Breast epithelium (tissue), 4 donors: Measurements from ENCODE around the gene PRKRIP1. TPM values are rescaled to one million over a fixed set of nuclear protein-coding genes. Genes with fewer than 3 reads are reported as not detected.
A peak's percentile ranks its signal among the peaks of the same experiment; 100 is the strongest.

Source experiments
- DNase-seq, 2 donors: peaks; one replicate each; pipeline ENCODE4 v3.0.0-alpha.2; 2019; ENCODE audit warnings: low spot score in 2 of 2
- H3K27ac ChIP-seq, 2 donors: fragments of 200-600 bp; sonication (generic) in 1 of 2; one replicate each; pipeline ENCODE4 v1.5.1; 2016 to 2019; ENCODE audit warnings: mild to moderate bottlenecking in 1 of 2
- H3K27me3 ChIP-seq, 2 donors: fragments of 200-600 bp; sonication (generic) in 1 of 2; one replicate each; pipeline versions ENCODE4 v1.5.1 to v1.6.0; 2017 to 2019; ENCODE audit warnings: control low read depth in 1 of 2, mild to moderate bottlenecking in 1 of 2
- H3K36me3 ChIP-seq: fragments of 200-600 bp; one replicate; pipeline ENCODE4 v1.5.1; 2019
- H3K4me1 ChIP-seq, 2 donors: fragments of 200-600 bp; sonication (generic); one replicate each; pipeline ENCODE4 v1.5.1; 2016 to 2019; ENCODE audit warnings: control low read depth in 1 of 2
- H3K4me3 ChIP-seq, 3 donors: fragments of 200-600 bp; sonication (generic); 1 replicate in 2 of 3; 2 replicates in 1 of 3; pipeline ENCODE4 v1.5.1; 2016 to 2019; ENCODE audit warnings: mild to moderate bottlenecking in 3 of 3, moderate library complexity in 2 of 3
- H3K9me3 ChIP-seq, 2 donors: fragments of 200-600 bp; sonication (generic) in 1 of 2; one replicate each; pipeline ENCODE4 v1.5.1; 2016 to 2019; ENCODE audit warnings: control low read depth in 1 of 2
- CTCF ChIP-seq, 3 donors: fragments of 450-650 bp; IDR thresholded peaks; one replicate each; pipeline ENCODE4 v1.5.1; 2016 to 2017; ENCODE audit warnings: antibody characterized with exemption in 3 of 3, mild to moderate bottlenecking in 3 of 3, moderate library complexity in 3 of 3
- POLR2A ChIP-seq: fragments of 450-650 bp; IDR thresholded peaks from one replicate; pipeline ENCODE4 v1.6.1; 2016; ENCODE audit warnings: antibody characterized with exemption, mild to moderate bottlenecking, moderate library complexity
- POLR2AphosphoS5 ChIP-seq, 3 donors: sonication (generic); formaldehyde crosslinking; IDR thresholded peaks; one replicate each; pipeline ENCODE4 v1.6.1; 2017; ENCODE audit warnings: antibody characterized with exemption in 3 of 3
- intact Hi-C: fragments of 100-400 bp; cut with DNase I; formaldehyde crosslinking; loops from one replicate; pipeline ENCODE4 v1.15.1; 2023; ENCODE audit warnings: low total_unique reads
- total RNA-seq, 3 donors: library from RNA; depleted of rRNA; stranded (reverse); fragments of >200 nt; gene quantifications; one replicate each; pipeline ENCODE4 v1.1.0, GENCODE V29; 2016

The PRKRIP1 gene
- total RNA-seq, 3 donors from 2014 or later = 17.3 to 30.5 (median 29.7) TPM

GRCh38 chr7:102439963-102440795, 44.0 kb downstream of the PRKRIP1 start:
- Histone ChIP-seq H3K27ac (peak overlapping the region; percentile 45 to 72), H3K4me3 (no peak overlapping the region)

GRCh38 chr7:102444961-102445673, 49.0 kb downstream of the PRKRIP1 start:
- Histone ChIP-seq H3K4me1 (no peaks in the 10 kb centered on the region), H3K36me3 (no peaks in the 10 kb centered on the region), H3K4me3 (no peak overlapping the region), H3K27me3 (no peaks in the 10 kb centered on the region), H3K9me3 (no peaks in the 10 kb centered on the region), H3K27ac (no peak overlapping the region)
- DNase-seq = no peak
- intact Hi-C loops = no loop called here
- TF ChIP-seq CTCF (IDR thresholded peaks at IDR 0.05) = no peak
- TF ChIP-seq POLR2AphosphoS5 (IDR thresholded peaks at IDR 0.05) = no peak
- no peak for TF ChIP-seq POLR2A

More at GRCh38 chr7:102439963-102440795, 44.0 kb downstream of the PRKRIP1 start:
- TF ChIP-seq POLR2AphosphoS5 (IDR thresholded peaks at IDR 0.05) (no peak), CTCF (IDR thresholded peaks at IDR 0.05) (no peak), POLR2A (no peak)
- Histone ChIP-seq H3K4me1 (peaks cover 0 to 3% of the 10 kb centered on the region in 2 donors), H3K9me3 (no peaks in the 10 kb centered on the region), H3K27me3 (no peaks in the 10 kb centered on the region), H3K36me3 (no peaks in the 10 kb centered on the region)
- peak; percentile 72 to 85 for DNase-seq
- intact Hi-C loops = no loop called here

GRCh38 chr7:102445674-102446071, 49.5 kb downstream of the PRKRIP1 start:
- Histone ChIP-seq H3K4me3 (no peak overlapping the region), H3K36me3 (no peaks in the 10 kb centered on the region), H3K27ac (no peak overlapping the region), H3K27me3 (no peaks in the 10 kb centered on the region), H3K4me1 (no peaks in the 10 kb centered on the region), H3K9me3 (no peaks in the 10 kb centered on the region)
- TF ChIP-seq POLR2A (no peak), CTCF (IDR thresholded peaks at IDR 0.05) (no peak), POLR2AphosphoS5 (IDR thresholded peaks at IDR 0.05) (no peak)
- no peak for DNase-seq
- intact Hi-C loops = no loop called here

GRCh38 chr7:102446387-102447156, 50.4 kb downstream of the PRKRIP1 start:
- intact Hi-C loops = no loop called here
- Histone ChIP-seq H3K27me3 (no peaks in the 10 kb centered on the region), H3K27ac (no peak overlapping the region), H3K9me3 (no peaks in the 10 kb centered on the region), H3K4me1 (no peaks in the 10 kb centered on the region), H3K36me3 (no peaks in the 10 kb centered on the region), H3K4me3 (no peak overlapping the region)
- no peak for DNase-seq
- TF ChIP-seq POLR2AphosphoS5 (IDR thresholded peaks at IDR 0.05) (no peak), CTCF (IDR thresholded peaks at IDR 0.05) (no peak), POLR2A (no peak)
